22Rv1 (cell line): ENCODE measurements around the gene RAB14.

Source experiments
- CTCF ChIP-seq: fragments of 450-650 bp; IDR thresholded peaks from 2 replicates; pipeline ENCODE4 v1.5.1; 2017; ENCODE audit warnings: mild to moderate bottlenecking
- ZFX ChIP-seq: fragments of 450-650 bp; IDR thresholded peaks from 2 replicates; pipeline ENCODE4 v1.6.1; 2017; ENCODE audit warnings: antibody characterized with exemption, borderline replicate concordance

DNA sequence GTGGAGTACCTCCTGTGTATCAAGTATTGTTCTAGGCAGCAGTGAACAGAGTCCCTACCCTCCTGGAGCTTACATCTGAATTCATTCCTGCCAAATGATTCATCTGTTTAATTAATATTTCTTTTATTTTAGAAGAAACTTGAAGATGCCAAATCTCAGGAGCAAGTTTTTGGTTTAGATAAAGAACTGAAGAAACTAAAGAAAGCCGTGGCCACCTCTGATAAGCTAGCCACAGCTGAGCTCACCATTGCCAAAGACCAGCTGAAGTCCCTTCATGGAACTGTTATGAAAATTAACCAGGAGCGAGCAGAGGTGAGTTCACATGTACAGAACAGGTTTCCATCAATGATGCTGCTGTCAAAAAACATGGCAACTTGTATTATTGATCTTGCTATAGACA is 57.9 kb downstream of the RAB14 start:
- TF ChIP-seq CTCF (no peak), ZFX (no peak)
